ENCODE data around the gene MYO1A.

Gene MYO1A

GRCh38 chr12:57005980-57006808, 43.7 kb downstream of the MYO1A start, which contains the start of gene ZBTB39 (continued):
- TF ChIP-seq GLIS2 (tag by site-specific recombination; IDR thresholded peaks at IDR 0.05) = peak; percentile 49; the same call in 1 of the 2 replicates
- TF ChIP-seq ZBTB8A (tag by site-specific recombination; IDR thresholded peaks at IDR 0.05) = peak; percentile 52
- peak; percentile 56 for TF ChIP-seq PATZ1 (tag by site-specific recombination; IDR thresholded peaks at IDR 0.05)
- TF ChIP-seq ZNF76 (tag by site-specific recombination; IDR thresholded peaks at IDR 0.05; ENCODE audit: borderline replicate concordance, low read depth) = peak; percentile 56; the same call in 1 of the 2 replicates
- TF ChIP-seq, protein P1, sequence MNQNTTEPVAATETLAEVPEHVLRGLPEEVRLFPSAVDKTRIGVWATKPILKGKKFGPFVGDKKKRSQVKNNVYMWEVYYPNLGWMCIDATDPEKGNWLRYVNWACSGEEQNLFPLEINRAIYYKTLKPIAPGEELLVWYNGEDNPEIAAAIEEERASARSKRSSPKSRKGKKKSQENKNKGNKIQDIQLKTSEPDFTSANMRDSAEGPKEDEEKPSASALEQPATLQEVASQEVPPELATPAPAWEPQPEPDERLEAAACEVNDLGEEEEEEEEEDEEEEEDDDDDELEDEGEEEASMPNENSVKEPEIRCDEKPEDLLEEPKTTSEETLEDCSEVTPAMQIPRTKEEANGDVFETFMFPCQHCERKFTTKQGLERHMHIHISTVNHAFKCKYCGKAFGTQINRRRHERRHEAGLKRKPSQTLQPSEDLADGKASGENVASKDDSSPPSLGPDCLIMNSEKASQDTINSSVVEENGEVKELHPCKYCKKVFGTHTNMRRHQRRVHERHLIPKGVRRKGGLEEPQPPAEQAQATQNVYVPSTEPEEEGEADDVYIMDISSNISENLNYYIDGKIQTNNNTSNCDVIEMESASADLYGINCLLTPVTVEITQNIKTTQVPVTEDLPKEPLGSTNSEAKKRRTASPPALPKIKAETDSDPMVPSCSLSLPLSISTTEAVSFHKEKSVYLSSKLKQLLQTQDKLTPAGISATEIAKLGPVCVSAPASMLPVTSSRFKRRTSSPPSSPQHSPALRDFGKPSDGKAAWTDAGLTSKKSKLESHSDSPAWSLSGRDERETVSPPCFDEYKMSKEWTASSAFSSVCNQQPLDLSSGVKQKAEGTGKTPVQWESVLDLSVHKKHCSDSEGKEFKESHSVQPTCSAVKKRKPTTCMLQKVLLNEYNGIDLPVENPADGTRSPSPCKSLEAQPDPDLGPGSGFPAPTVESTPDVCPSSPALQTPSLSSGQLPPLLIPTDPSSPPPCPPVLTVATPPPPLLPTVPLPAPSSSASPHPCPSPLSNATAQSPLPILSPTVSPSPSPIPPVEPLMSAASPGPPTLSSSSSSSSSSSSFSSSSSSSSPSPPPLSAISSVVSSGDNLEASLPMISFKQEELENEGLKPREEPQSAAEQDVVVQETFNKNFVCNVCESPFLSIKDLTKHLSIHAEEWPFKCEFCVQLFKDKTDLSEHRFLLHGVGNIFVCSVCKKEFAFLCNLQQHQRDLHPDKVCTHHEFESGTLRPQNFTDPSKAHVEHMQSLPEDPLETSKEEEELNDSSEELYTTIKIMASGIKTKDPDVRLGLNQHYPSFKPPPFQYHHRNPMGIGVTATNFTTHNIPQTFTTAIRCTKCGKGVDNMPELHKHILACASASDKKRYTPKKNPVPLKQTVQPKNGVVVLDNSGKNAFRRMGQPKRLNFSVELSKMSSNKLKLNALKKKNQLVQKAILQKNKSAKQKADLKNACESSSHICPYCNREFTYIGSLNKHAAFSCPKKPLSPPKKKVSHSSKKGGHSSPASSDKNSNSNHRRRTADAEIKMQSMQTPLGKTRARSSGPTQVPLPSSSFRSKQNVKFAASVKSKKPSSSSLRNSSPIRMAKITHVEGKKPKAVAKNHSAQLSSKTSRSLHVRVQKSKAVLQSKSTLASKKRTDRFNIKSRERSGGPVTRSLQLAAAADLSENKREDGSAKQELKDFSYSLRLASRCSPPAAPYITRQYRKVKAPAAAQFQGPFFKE (tag by site-specific recombination; IDR thresholded peaks at IDR 0.05; ENCODE audit: borderline replicate concordance) = no peak
- TF ChIP-seq, protein P2, sequence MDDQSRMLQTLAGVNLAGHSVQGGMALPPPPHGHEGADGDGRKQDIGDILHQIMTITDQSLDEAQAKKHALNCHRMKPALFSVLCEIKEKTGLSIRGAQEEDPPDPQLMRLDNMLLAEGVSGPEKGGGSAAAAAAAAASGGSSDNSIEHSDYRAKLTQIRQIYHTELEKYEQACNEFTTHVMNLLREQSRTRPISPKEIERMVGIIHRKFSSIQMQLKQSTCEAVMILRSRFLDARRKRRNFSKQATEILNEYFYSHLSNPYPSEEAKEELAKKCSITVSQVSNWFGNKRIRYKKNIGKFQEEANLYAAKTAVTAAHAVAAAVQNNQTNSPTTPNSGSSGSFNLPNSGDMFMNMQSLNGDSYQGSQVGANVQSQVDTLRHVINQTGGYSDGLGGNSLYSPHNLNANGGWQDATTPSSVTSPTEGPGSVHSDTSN (CRISPR knock-in tag; IDR thresholded peaks at IDR 0.05) = peak; percentile 62; the same call in 1 of the 2 replicates
- peak; percentile 89 for TF ChIP-seq ZBTB20 (tag by site-specific recombination; IDR thresholded peaks at IDR 0.05)

- POLR2A ChIA-PET = interaction anchor here (0.6 to 1.4 kb wide), 4 partner anchors 88 to 247 kb away, joined by 3 to 5 read pairs (median 4); no protein-coding TSS in a partner anchor
- peaks cover 11 to 53% of the 10 kb centered on the region in 2 experiments for H3K36me3 ChIP-seq (ENCODE audit: control insufficient read depth in 2 of 2, insufficient read depth in 1 of 2, low read length in 2 of 2)
Observed at GRCh38 chr12:57004651-57005050, 45.3 kb downstream of the MYO1A start.

DNA sequence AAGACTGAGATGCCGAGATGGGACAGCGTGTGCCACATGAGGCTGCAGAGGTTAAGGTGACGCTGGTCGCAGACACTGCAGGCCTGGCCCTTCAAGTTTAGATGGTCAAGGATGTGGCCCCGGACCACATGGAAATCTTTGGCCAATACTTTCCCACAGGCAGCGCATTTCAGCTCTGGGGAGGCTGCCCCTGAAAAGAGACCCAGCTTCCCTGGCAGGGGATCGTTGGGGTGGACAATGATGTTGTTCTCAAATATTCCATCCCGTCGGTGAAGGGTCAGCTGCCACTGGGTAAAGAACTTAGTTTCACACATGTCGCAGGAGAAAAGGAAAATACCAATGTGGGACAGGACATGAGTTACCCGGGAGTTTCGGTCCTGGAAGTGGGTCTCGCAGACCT, 46.5 kb downstream of the MYO1A start:
- ChIA-PET CTCF (interaction anchor here (0.5 to 9.7 kb wide), 10 partner anchors 9 to 303 kb away, joined by 3 to 117 read pairs (median 4); partner anchors contain the start of genes PRIM1 and STAT6), POLR2A (interaction anchor here (1.2 kb wide), 1 partner anchor 124 kb away, joined by 3 read pairs; no protein-coding TSS in a partner anchor)
- peaks cover 11 to 64% of the 10 kb centered on the region in 2 experiments for H3K36me3 ChIP-seq (ENCODE audit: control insufficient read depth in 2 of 2, insufficient read depth in 1 of 2, low read length in 2 of 2)
- TF ChIP-seq, protein P3, sequence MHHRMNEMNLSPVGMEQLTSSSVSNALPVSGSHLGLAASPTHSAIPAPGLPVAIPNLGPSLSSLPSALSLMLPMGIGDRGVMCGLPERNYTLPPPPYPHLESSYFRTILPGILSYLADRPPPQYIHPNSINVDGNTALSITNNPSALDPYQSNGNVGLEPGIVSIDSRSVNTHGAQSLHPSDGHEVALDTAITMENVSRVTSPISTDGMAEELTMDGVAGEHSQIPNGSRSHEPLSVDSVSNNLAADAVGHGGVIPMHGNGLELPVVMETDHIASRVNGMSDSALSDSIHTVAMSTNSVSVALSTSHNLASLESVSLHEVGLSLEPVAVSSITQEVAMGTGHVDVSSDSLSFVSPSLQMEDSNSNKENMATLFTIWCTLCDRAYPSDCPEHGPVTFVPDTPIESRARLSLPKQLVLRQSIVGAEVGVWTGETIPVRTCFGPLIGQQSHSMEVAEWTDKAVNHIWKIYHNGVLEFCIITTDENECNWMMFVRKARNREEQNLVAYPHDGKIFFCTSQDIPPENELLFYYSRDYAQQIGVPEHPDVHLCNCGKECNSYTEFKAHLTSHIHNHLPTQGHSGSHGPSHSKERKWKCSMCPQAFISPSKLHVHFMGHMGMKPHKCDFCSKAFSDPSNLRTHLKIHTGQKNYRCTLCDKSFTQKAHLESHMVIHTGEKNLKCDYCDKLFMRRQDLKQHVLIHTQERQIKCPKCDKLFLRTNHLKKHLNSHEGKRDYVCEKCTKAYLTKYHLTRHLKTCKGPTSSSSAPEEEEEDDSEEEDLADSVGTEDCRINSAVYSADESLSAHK (tag by site-specific recombination; IDR thresholded peaks at IDR 0.05) = no peak
- TF ChIP-seq ZEB2 (tag by site-specific recombination; IDR thresholded peaks at IDR 0.05) = no peak
- no peak for TF ChIP-seq GFI1B (tag by site-specific recombination; IDR thresholded peaks at IDR 0.05)
- TF ChIP-seq ZNF704 (tag by site-specific recombination; IDR thresholded peaks at IDR 0.05) = no peak
- peaks cover 4% of the 10 kb centered on the region; the same call in 1 of the 2 replicates for H3K4me1 ChIP-seq (ENCODE audit: control insufficient read depth, insufficient read depth, low read length)
- H3K27ac ChIP-seq (ENCODE audit: extremely low read depth, low read depth, low read length) = no peak overlapping the region
- no peak overlapping the region for H3K4me3 ChIP-seq (ENCODE audit: low read depth, low read length)
- no peaks in the 10 kb centered on the region for H3K9me3 ChIP-seq (ENCODE audit: control insufficient read depth, insufficient read depth, low read depth, low read length)

More at GRCh38 chr12:57004651-57005050, 45.3 kb downstream of the MYO1A start:
- Histone ChIP-seq H3K4me3 (ENCODE audit: low read depth, low read length) (no peak overlapping the region), H3K9me3 (ENCODE audit: control insufficient read depth, insufficient read depth, low read depth, low read length) (no peaks in the 10 kb centered on the region), H3K27ac (ENCODE audit: extremely low read depth, low read depth, low read length) (no peak overlapping the region), H3K4me1 (ENCODE audit: control insufficient read depth, insufficient read depth, low read length) (peaks cover 4% of the 10 kb centered on the region; the same call in 1 of the 2 replicates)
- CTCF ChIA-PET = interaction anchor here (0.6 to 9.7 kb wide), 18 partner anchors 8 to 248 kb away, joined by 3 to 117 read pairs (median 6); partner anchors contain the start of genes PRIM1, STAT6 and TAC3
- no peak for TF ChIP-seq ZNF600 (tag by site-specific recombination; IDR thresholded peaks at IDR 0.05)
- TF ChIP-seq ZNF174 (tag by site-specific recombination; IDR thresholded peaks at IDR 0.05) = no peak
- TF ChIP-seq SCRT2 (tag by site-specific recombination; IDR thresholded peaks at IDR 0.05) = peak; percentile 83
- TF ChIP-seq SCRT1 (tag by site-specific recombination; IDR thresholded peaks at IDR 0.05; ENCODE audit: borderline replicate concordance) = peak; percentile 64; the same call in 1 of the 2 replicates

Measured in HEK293 (cell line).